GM21367 (cell line): ENCODE data around the gene SPSB2.

Experiments used
- ATAC-seq: cut with Tn5 transposase; IDR thresholded peaks from one replicate; pipeline ENCODE4 v1.9.1; 2021; ENCODE audit not compliant: unreplicated experiment

Gene SPSB2

DNA sequence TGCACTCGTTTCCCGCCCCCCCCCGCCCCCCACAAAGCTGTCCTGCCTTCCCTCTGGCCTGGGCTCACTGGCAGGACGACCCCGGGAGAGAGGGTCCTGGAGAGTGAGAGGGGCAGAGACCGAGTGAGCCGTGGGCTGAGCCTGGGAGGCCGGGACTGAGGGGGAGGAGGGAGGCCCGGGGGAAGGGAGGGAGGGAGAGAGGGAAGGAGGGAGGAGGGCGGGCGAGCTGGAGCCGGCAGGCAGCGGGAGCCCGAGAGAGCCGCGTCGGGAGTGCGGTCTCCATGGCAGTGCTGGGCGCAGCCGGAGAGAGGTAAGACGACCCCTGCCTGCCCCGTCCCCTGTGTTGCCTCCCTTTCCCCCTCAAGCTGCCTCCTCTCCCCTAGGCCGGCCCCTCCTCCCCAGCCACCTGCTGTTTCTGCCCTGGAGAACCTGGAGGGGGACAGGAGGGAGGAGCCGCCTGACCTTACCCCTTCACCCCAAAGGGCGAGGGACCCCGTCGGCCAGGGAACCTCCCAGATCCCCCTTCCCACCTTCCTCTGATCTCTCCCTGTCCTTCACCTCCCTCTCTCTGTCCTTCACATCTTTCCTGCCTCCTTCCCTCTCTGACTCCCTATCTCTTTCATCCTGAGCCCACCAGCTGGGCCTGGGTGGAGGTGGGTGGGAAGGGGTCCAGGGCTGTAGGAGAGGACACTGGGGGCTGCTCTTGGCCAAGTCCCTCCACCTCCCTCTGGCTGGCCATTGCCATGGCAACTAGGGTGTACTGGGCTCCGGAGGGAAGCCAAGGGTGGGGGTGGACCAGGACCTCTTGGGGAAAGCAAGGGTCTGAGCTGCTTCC lies 51.3 kb downstream of the SPSB2 start, which contains the start of gene GPR162:
TSS of gene GPR162 (plus strand) at position 231 of the 835 bp plus-strand sequence. CDS start 2,078 bp downstream, outside the sequence.
- ATAC-seq, result no peak
